ENCODE measurements around the gene KRT13.

The KRT13 gene

GRCh38 chr17:41519501-41520224, 14.3 kb upstream of the KRT13 start:
- no peak for DNase-seq (ENCODE audit: low read depth)

DNA sequence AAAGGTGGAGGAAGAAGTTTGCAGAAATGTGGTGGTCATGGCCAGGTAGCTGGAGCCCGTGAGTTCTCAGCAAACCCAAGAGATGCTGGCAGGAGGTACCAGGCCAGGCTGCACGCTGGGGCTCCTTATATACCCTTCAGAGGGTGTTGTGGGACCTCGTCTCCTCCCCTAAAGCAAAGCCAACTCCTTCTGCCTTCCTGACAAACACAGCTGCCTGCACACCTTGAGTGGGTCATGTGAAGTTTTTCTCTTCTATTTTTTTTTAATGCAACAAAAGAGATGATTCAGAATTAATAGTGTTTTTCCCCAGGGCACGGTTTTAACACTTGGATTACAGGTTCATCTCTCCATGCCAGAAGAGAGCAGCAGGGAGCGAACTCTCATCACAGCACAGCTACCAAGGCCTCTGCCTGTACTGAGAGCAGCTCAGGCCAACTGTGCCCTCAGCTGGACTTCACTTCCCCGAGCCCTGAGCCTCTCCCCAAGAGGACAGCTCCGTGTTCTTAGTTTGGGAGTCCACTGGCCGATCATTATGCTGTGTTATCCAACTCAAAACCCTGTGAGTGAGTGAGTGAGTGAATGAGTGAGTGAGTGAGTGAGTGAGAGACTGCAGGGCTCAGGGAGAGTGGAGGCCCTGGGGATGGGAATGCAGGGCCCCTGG, 13.5 kb upstream of the KRT13 start, which contains the start of gene KRT15:
Gene KRT15 (minus strand): TSS at position 102 of the 661 bp plus-strand sequence. CDS start 63 bp downstream, at position 39.
- no peak for DNase-seq (ENCODE audit: low read depth)

DNA sequence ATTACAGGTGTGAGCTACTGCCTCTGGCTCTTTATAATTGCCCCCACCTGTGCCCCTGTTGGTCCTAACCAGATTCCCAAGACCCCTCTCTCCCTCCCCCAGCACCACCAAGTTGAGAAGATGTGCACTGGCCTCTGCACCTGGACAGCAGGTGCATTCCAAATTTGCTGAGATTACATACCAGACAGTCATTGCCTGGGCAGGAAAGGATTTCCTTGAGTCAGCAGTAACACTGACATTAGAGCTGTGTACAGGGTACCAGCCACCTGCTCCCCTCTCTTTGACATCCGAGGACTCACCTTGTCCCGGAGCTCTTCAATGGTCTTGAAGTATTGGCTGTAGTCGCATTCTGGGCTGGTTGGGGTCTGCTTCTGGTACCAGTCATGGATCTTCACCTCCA, 12.6 kb upstream of the KRT13 start:
- DNase-seq (ENCODE audit: low read depth): no peak

- DNase-seq (ENCODE audit: low read depth): no peak
Observed at GRCh38 chr17:41516830-41517283, 11.4 kb upstream of the KRT13 start.

- no peak for DNase-seq (ENCODE audit: low read depth)
Observed at GRCh38 chr17:41516147-41516829, 10.9 kb upstream of the KRT13 start.

DNA sequence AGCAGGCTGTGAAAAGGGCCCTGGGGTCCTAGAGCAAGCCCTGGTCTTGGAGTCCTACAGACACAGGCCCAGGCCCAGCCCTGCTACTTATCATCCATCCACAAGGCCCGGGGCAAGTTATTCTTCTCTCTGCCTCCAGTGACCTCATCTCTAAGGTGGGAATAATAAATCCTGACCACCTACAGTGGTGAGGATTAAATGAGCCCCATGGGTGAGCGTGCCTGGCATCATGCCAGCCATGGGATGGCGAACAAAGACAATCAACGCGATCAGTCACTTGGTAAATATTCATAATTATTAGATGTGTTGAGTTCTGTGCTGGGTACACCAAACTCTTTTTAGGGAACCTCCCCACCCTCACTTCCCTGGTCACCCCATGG, 7.7 kb upstream of the KRT13 start:
- DNase-seq (ENCODE audit: low read depth): no peak

DNA sequence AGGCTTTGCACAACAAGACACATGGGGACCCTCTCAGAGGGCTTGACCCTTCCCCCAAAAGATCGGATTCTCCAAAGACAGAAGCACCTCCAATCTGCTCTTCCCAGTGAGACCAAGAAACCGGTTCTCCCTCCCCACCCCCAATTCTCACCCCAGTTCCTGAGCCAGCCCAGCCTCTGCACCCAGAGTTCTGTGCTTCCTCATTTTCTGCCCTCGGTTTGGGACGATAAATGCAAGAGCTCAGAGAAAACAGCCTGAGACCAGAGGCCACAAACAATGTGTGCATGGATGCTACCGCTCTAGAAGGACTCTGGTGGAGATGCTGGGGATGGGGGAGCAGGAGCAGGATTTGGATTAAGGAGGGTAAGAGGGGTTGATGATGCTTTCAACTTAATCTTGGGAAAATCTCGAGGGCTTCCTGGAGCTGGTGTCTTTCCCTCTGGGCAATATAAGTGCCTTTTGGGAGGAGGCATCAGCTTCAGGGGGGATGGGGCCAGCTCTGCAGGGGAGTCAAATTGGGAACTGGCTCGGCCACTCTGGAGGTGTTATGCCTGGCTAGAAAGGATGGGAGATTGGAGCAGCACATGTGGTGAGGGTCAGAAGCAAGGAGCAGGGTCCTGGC, 7.2 kb upstream of the KRT13 start:
- DNase-seq (ENCODE audit: low read depth): no peak

- DNase-seq (ENCODE audit: low read depth): no peak
Observed at GRCh38 chr17:41511716-41512115, 6.3 kb upstream of the KRT13 start.

DNA sequence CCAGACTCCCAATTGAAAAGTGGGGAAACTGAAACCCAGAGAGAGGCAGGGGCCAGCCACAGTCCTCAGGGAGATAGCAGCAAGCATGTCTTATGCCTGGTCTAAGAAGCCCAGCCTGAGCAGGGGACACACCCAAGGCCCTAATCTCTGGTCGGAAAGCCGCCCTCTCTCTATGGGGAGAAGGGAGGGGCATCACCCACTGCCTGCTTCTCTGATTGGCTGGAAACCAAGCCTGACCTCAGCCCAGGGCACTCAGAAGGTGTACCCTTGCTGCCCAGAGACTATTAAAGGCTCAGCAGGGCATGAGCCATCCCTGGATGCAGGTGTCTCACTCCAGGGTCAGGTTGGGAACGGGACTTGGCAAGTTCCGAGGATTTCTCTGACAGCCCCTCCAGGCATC, 5.7 kb upstream of the KRT13 start:
- DNase-seq (ENCODE audit: low read depth): no peak

DNA sequence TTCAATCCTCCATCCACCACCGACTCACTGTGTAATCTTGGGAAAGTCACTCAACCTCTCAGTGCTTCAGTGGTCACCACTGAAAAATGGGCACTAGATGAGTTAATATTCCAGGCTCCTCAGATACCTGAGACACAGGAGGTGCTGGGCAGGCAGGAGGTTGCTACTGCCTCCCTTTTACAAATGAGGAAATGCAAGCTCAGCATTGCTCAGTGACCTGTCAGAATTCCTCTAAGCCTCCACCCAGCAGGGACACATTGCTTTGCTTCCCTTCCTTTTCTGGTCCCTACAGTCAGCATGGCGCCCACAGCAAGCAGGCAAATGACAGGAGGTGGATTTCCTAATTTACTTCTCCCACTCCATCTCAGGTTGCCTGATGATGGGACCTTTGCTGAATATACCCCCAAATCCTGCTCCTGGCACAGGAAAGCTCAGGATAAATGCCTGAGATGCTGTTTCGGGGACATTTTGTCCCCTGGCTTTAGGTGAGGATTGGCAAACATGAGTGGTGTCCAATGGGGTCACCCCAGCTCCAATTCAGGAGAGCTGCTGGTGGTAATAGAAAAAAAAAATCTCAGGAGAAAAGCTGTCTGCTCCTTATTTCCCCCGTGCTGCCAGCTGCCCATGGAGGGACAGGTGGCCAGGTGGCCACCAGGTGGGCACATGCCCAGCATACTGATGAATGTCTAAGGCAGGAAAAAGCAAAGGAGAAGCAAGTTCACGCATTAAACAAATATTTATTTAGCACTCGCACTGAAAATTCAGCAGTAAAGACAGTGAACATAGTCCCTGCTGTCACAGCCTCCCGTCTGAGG, 5.0 kb upstream of the KRT13 start:
- no peak for DNase-seq (ENCODE audit: low read depth)

DNA sequence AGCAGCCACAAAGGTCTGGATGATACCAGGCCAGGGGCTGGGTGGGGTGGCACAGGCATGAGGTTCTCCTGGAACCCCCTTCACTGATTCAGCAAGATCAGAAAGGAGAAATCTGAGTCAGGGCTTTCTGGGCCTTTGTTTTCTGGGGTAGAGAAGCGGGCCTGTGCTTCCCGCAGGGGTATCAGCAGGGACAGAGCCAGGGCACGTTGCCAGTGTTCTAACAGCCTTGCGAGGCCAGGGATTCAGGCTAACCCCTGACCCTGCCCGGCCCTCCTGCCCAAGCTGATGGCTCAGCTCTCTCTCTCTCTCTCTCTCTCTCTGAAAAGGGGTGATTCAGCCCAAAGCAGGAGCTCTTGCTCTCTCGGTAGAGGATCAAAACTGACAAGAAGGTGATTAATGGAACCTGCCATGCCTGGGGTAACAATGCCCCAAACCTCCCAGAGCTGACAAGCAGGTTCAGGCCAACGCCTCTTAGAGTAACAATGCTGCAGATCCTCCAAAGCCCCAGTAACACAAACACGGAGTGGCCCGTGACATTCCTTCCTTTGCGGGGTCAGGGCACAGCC, 2.0 kb upstream of the KRT13 start:
- no peak for DNase-seq (ENCODE audit: low read depth)

DNA sequence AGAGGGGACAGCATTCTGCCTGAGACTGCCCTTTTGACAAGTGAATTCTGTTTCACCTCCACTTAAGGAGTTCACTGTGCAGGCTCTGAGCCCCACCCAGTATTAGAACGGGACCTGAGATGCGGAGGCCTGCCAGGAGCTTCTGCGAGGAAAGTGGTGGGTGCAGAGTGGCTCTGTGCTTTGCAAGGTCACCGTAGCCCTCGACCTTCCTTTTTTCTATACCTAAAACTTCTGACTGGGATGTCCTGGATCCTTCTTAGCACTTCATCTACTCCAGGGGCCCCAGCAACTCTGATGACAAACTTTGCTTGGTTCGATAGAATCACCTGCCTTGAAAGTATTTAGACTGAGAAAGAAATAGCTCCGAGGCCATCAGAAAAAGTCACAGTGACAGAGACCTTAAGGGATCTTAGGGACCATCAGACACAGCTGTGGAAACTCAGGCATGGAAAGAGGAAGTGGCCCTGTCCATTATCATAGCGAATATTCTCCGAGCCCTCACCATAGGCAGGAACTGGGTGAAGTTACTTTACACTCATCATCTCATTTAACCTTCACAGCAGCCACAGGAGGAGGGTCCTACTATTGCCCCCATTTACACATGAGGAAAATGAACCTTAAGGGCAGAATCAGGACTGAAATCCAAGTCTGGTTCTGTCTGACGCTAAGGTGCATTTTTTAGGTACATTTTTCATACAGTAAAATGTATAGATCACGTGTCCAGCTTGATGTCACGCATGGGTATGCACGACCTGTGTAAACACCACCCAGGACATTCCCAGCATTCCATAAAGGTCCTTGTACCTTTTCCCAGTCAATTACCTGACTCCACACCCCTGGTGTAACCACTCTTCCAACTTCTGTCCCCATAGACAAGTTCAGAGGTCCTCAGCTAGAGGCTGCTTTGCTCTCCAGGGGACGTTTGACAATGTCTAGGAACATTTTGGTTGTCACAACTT, 676 bp upstream of the KRT13 start:
- no peak for DNase-seq (ENCODE audit: low read depth)

DNA sequence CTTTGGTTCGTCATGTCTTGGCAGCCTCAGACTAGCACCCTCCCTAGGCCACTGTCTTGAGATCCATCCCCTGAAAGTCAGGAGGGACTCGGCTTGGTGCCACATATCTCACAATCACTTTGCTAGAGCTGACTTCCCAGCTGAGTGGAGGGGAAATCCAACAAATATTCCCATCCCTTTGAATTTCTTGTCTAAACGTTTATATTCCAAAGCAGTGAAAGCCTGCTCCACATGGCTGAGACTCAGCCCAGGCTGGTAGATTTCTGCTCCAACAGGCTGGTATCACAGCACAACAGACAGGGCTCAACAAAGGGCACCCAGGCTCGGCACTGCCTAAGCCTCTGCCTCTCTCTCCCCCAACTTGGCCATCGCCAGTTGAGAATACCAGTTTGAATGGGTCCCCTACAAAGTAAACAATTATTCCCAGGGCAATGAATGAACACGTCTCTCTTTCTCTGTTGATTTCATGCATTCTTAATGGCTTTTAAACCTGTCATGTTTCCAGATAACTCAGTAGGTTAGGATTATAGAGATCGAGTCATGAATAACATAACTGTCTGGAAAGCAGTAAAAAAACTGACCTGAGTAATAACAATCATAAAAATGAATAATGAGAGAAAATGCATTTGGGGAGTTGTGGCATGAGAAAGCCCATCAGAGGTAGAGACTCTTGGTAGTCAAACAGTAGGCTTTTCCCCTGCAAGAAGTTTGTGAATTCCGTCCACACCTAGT, 1.0 kb downstream of the KRT13 start:
- DNase-seq (ENCODE audit: low read depth): no peak

GRCh38 chr17:41503202-41503601, 2.2 kb downstream of the KRT13 start:
- no peak for DNase-seq (ENCODE audit: low read depth)

GRCh38 chr17:41500131-41500911, 5.1 kb downstream of the KRT13 start:
- DNase-seq (ENCODE audit: low read depth): no peak

DNA sequence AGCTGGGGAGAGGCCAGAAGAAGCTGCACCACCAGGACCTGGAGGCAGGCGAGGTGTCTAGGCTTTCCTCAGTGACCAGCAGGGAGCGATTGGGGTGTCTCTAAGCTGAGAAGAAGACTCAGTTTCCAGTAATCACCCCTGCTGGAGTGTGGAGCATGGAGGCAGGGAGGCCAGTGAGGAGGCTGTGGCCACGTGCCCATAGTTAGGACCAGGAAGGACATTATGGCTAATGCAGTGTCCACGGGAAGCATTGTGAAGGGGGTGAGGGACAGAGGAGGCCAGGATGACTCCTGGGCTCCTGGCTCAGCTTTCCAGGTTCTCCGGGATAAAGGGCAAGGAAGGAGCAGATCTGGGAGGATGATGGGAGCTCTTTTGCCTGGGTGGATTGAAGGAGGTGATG, 5.7 kb downstream of the KRT13 start:
- no peak for DNase-seq (ENCODE audit: low read depth)

DNA sequence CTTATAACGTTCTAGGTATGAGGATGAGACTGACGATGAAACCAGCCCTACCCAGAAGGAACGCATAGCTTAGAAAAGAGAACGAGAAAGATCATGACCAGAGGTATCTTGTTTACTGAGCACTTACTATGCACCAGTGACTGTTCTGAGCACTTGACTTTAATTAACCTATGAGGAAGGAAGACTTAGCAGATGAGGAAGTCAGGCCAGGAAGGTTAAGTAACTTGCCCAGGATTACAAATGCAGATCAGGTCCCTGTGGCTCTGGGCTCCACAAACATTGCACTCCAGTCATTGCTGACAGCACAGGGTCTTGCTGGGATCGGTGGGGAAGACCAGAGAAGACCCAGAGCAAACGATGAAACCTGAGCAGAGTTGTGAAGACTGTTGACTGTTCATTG, 7.1 kb downstream of the KRT13 start:
- no peak for DNase-seq (ENCODE audit: low read depth)

DNA sequence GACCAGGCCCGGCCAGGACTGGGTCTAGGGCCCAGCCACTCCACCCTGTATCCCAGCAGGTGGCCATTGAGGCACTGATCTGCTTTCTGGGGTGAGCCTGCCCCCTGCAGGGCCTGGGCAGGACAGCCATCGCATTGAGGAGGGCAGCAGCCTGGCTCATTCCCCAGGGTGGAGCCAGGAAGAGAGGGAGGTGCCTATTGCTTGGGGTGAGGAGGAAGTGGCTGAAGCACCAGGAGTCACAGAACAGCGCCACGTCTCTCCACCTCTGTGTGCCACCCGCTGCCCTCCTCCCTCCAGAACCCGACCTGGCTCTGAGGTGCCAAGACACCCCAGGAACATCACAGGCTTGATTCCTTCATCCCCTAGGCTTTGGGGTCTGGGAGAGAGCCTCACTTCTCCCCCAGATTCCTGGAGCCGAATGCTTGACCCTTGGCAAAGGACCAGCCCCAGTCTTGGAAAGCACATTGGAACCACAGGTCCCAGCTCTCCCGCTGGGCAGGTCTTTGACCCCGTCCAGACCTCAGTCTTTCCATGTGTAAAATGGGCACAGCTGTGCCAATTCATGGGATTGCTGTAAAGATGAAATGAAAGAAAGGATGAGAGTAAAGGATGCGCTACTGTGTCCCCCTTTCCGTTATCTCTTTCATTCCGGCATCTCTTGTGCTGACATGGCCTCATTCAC, 8.5 kb downstream of the KRT13 start:
- DNase-seq (ENCODE audit: low read depth): peak; percentile 47

All from activated T-helper 1 cell treated with Interleukin-2 at 50 U/mL for 16 hours (primary cell).